Lower lobe of right lung (tissue), 2 donors: ENCODE data around the gene FAM120A. TPM values are rescaled to one million over a fixed set of nuclear protein-coding genes. Genes with fewer than 3 reads are reported as not detected.
"Not testable (repeated sequence)": the region's sequence is repeated elsewhere in the genome, so short reads cannot be mapped to it uniquely, and the experiment has no call there.

Experiments
- ATAC-seq, 2 donors: fragments of 200-7000 bp; cut with Tn5 transposase; one replicate each; pipeline ENCODE4 v1.9.1; 2020 to 2022; ENCODE audit warnings: mild to moderate bottlenecking in 2 of 2, moderate library complexity in 2 of 2
- DNase-seq: peaks from one replicate; pipeline ENCODE4 v3.0.0-alpha.2; 2020
- H3K27ac ChIP-seq: fragments of 200-600 bp; one replicate; pipeline ENCODE4 v1.8.0; 2022
- H3K27me3 ChIP-seq: fragments of 200-600 bp; one replicate; pipeline ENCODE4 v1.8.0; 2022; ENCODE audit warnings: low read depth
- H3K36me3 ChIP-seq: fragments of 200-600 bp; one replicate; pipeline ENCODE4 v1.8.0; 2022; ENCODE audit warnings: mild to moderate bottlenecking
- H3K4me1 ChIP-seq: fragments of 200-600 bp; one replicate; pipeline ENCODE4 v1.8.0; 2022
- H3K4me3 ChIP-seq: fragments of 200-600 bp; one replicate; pipeline ENCODE4 v1.8.0; 2022; ENCODE audit warnings: mild to moderate bottlenecking
- H3K9me3 ChIP-seq: fragments of 200-600 bp; one replicate; pipeline ENCODE4 v1.8.0; 2022
- CTCF ChIP-seq: fragments of 200-600 bp; IDR thresholded peaks from one replicate; pipeline ENCODE4 v1.8.0; 2022; ENCODE audit warnings: antibody characterized with exemption, mild to moderate bottlenecking
- intact Hi-C: fragments of 100-400 bp; cut with DNase I; formaldehyde crosslinking; loops from one replicate; pipeline ENCODE4 v1.11.0; 2022
- total RNA-seq: library from RNA; stranded (reverse); fragmentation: NEBNext Ultra II Directional; extraction: Animal tissue kit (Norgen Biotek cat#: 25700); gene quantifications from one replicate; pipeline ENCODE4 v1.2.1, GENCODE V29; 2021
- donor health status: DM: no; HTN: yes; CAD: no; lungs with severe emphysema.

Gene FAM120A
- total RNA-seq, 1 donor from 2014 or later, result 114 TPM

GRCh38 chr9:93509084-93509483 is 57.6 kb downstream of the FAM120A start:
- Histone ChIP-seq H3K27ac (no peak overlapping the region), H3K27me3 (no peaks in the 10 kb centered on the region), H3K4me3 (no peak overlapping the region), H3K4me1 (peaks cover 47% of the 10 kb centered on the region), H3K9me3 (no peaks in the 10 kb centered on the region), H3K36me3 (no peaks in the 10 kb centered on the region)
- no peak for TF ChIP-seq CTCF
- no peak for ATAC-seq
- no peak for DNase-seq
- intact Hi-C loops, result no loop called here

GRCh38 chr9:93510041-93510440 is 58.6 kb downstream of the FAM120A start:
- intact Hi-C loops, result no loop called here
- no peak for TF ChIP-seq CTCF
- H3K4me3 ChIP-seq, result no peak overlapping the region
- H3K27ac ChIP-seq, result no peak overlapping the region
- no peak for ATAC-seq
- no peaks in the 10 kb centered on the region for H3K27me3 ChIP-seq
- H3K36me3 ChIP-seq, result no peaks in the 10 kb centered on the region
- no peaks in the 10 kb centered on the region for H3K9me3 ChIP-seq
- DNase-seq, result no peak
- peaks cover 38% of the 10 kb centered on the region for H3K4me1 ChIP-seq

GRCh38 chr9:93511228-93511627 is 59.7 kb downstream of the FAM120A start:
- H3K4me3 ChIP-seq, H3K27me3 ChIP-seq, H3K36me3 ChIP-seq, intact Hi-C loops, H3K27ac ChIP-seq, H3K9me3 ChIP-seq: not testable (repeated sequence)
- DNase-seq, result peak; percentile 72
- H3K4me1 ChIP-seq, result peaks cover 26% of the 10 kb centered on the region
- ATAC-seq, result peak; percentile 80 to 83

GRCh38 chr9:93512170-93512812 is 60.8 kb downstream of the FAM120A start:
- intact Hi-C loops, H3K9me3 ChIP-seq, H3K27me3 ChIP-seq, H3K4me3 ChIP-seq, DNase-seq: not testable (repeated sequence)
- peak; percentile 50 to 56 for ATAC-seq
- peak overlapping the region; percentile 32 for H3K27ac ChIP-seq
- H3K4me1 ChIP-seq, result peaks cover 22% of the 10 kb centered on the region
- peaks cover 14% of the 10 kb centered on the region for H3K36me3 ChIP-seq

GRCh38 chr9:93513606-93514005 is 62.1 kb downstream of the FAM120A start:
- TF ChIP-seq CTCF, result no peak
- no peak for ATAC-seq
- H3K27ac ChIP-seq, result no peak overlapping the region
- H3K9me3 ChIP-seq, result no peaks in the 10 kb centered on the region
- intact Hi-C loops, result no loop called here
- H3K27me3 ChIP-seq, result no peaks in the 10 kb centered on the region
- H3K4me3 ChIP-seq, result no peak overlapping the region
- DNase-seq, result no peak
- peaks cover 22% of the 10 kb centered on the region for H3K4me1 ChIP-seq
- peaks cover 27% of the 10 kb centered on the region for H3K36me3 ChIP-seq

GRCh38 chr9:93517331-93517730 is 65.8 kb downstream of the FAM120A start:
- intact Hi-C loops, result no loop called here
- Histone ChIP-seq H3K27ac (no peak overlapping the region), H3K27me3 (no peaks in the 10 kb centered on the region), H3K4me1 (peaks cover 12% of the 10 kb centered on the region), H3K9me3 (no peaks in the 10 kb centered on the region), H3K36me3 (peaks cover 49% of the 10 kb centered on the region), H3K4me3 (no peak overlapping the region)
- ATAC-seq (no peak), DNase-seq (no peak)
- TF ChIP-seq CTCF, result no peak

- TF ChIP-seq CTCF, result no peak
- H3K27me3 ChIP-seq, result no peaks in the 10 kb centered on the region
- H3K27ac ChIP-seq, result no peak overlapping the region
- DNase-seq (no peak), ATAC-seq (peak; percentile 23 to 50)
- H3K9me3 ChIP-seq, result no peaks in the 10 kb centered on the region
- H3K36me3 ChIP-seq, result peaks cover 76% of the 10 kb centered on the region
- intact Hi-C loops, result no loop called here
- H3K4me1 ChIP-seq, result no peaks in the 10 kb centered on the region
- H3K4me3 ChIP-seq, result no peak overlapping the region
Measured at GRCh38 chr9:93520523-93520922, 69.0 kb downstream of the FAM120A start.
